Measurements from ENCODE around the gene KCNJ6.

GRCh38 chr21:37645848-37646247 is 270.4 kb downstream of the KCNJ6 start:
- TF ChIP-seq CTBP1 (IDR thresholded peaks at IDR 0.05; ENCODE audit: borderline replicate concordance) (no peak), SUZ12 (IDR thresholded peaks at IDR 0.05) (no peak), ZNF384 (IDR thresholded peaks at IDR 0.05) (no peak), PKNOX1 (IDR thresholded peaks at IDR 0.05) (no peak), FOXK2 (IDR thresholded peaks at IDR 0.05) (no peak), FOXM1 (IDR thresholded peaks at IDR 0.05; ENCODE audit: borderline replicate concordance) (no peak)

Data from HEK293T (cell line).